PC-9 (cell line): ENCODE results near the gene BFSP1.

Experiments
- CTCF ChIP-seq: fragments of 200-600 bp; sonication (generic); conservative IDR thresholded peaks from 2 replicates; pipeline ENCODE4 v1.6.1; 2017; ENCODE audit warnings: mixed run types, antibody characterized with exemption, mild to moderate bottlenecking, moderate library complexity
- EZH2 ChIP-seq: fragments of 200-600 bp; sonication (generic); IDR thresholded peaks from 2 replicates; pipeline ENCODE4 v1.8.0; 2017; ENCODE audit warnings: antibody characterized with exemption, low read depth

GRCh38 chr20:17560344-17561074 lies 29.3 kb upstream of the BFSP1 start:
- TF ChIP-seq CTCF (no peak), EZH2 (no peak)
